ENCODE results near the gene PTBP1.
"Not testable (repeated sequence)": the region's sequence is repeated elsewhere in the genome, so short reads cannot be mapped to it uniquely, and the experiment has no call there.

The PTBP1 gene

GRCh38 chr19:811506-812048, 14.3 kb downstream of the PTBP1 start:
- no peak for DNase-seq

GRCh38 chr19:812049-812746, 14.9 kb downstream of the PTBP1 start:
- no peak for DNase-seq

- no peak for DNase-seq
Measured at GRCh38 chr19:812747-813218, 15.5 kb downstream of the PTBP1 start.

GRCh38 chr19:813219-814151, 16.2 kb downstream of the PTBP1 start:
- no peak for DNase-seq

GRCh38 chr19:814152-815078, 17.2 kb downstream of the PTBP1 start:
- no peak for DNase-seq

GRCh38 chr19:815079-815774, 18.0 kb downstream of the PTBP1 start:
- no peak for DNase-seq

- no peak for DNase-seq
Measured at GRCh38 chr19:815775-816499, 18.7 kb downstream of the PTBP1 start.

GRCh38 chr19:816500-816857, 19.2 kb downstream of the PTBP1 start:
- no peak for DNase-seq

- DNase-seq = not testable (repeated sequence)
Measured at GRCh38 chr19:820212-820611, 23.0 kb downstream of the PTBP1 start.

GRCh38 chr19:821231-821824, 24.1 kb downstream of the PTBP1 start:
- no peak for DNase-seq

GRCh38 chr19:821825-822503, 24.7 kb downstream of the PTBP1 start, which contains the start of gene PLPPR3:
Gene PLPPR3 (minus strand): TSS chr19:821955. CDS start chr19:821559, 396 bp downstream.
- DNase-seq = no peak

GRCh38 chr19:823565-824121, 26.4 kb downstream of the PTBP1 start:
- no peak for DNase-seq

- no peak for DNase-seq
Measured at GRCh38 chr19:824885-825284, 27.6 kb downstream of the PTBP1 start.

GRCh38 chr19:825897-826644, 28.8 kb downstream of the PTBP1 start:
- DNase-seq = no peak

GRCh38 chr19:827314-827709, 30.1 kb downstream of the PTBP1 start:
- no peak for DNase-seq

- DNase-seq = no peak
Measured at GRCh38 chr19:827710-828321, 30.6 kb downstream of the PTBP1 start, which contains the start of gene AZU1. Gene AZU1 (plus strand): TSS chr19:827837. CDS start chr19:827847, 10 bp downstream.

- DNase-seq = no peak
Measured at GRCh38 chr19:829129-829758, 32.0 kb downstream of the PTBP1 start.
